Fibroblast of pulmonary artery (primary cell): ENCODE results near the gene GSX2.
"Not testable (repeated sequence)": the region's sequence is repeated elsewhere in the genome, so short reads cannot be mapped to it uniquely, and the experiment has no call there.

Experiments
- DNase-seq: peaks from one replicate; pipeline ENCODE4 v3.0.0-alpha.2; 2010; ENCODE audit warnings: low read depth
- H3K4me3 ChIP-seq: replicated peaks from 2 replicates; pipeline ENCODE4 v1.5.1; 2011; ENCODE audit warnings: low read depth, mild to moderate bottlenecking, control low read depth, low read length, moderate library complexity
- TF ChIP-seq, protein P1 (sequence below): IDR thresholded peaks from 2 replicates; pipeline ENCODE4 v1.5.1; 2011; ENCODE audit warnings: mild to moderate bottlenecking, control low read depth, low read length, inconsistent platforms; ENCODE audit errors: missing control alignments

GSX2 gene

DNA sequence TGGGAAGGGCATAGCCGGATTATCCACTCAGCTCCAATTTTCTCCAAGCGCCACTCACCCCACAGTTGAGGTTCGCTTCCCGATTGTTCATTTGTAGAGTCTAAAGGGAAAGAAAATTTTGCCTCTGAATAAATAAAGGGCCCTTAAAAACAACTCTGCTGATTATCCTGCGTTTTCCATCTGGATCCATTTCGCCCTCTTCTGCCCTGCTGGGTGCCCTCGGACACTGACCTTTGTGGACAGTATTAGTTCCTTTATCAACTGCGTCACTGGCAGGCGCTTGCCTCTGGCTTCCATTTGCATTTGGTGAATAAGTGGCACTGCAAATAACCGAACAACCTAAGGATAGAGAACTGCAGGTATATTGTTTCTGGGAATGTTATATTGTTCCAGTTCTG is 10.1 kb downstream of the GSX2 start:
- TF ChIP-seq, protein P1, sequence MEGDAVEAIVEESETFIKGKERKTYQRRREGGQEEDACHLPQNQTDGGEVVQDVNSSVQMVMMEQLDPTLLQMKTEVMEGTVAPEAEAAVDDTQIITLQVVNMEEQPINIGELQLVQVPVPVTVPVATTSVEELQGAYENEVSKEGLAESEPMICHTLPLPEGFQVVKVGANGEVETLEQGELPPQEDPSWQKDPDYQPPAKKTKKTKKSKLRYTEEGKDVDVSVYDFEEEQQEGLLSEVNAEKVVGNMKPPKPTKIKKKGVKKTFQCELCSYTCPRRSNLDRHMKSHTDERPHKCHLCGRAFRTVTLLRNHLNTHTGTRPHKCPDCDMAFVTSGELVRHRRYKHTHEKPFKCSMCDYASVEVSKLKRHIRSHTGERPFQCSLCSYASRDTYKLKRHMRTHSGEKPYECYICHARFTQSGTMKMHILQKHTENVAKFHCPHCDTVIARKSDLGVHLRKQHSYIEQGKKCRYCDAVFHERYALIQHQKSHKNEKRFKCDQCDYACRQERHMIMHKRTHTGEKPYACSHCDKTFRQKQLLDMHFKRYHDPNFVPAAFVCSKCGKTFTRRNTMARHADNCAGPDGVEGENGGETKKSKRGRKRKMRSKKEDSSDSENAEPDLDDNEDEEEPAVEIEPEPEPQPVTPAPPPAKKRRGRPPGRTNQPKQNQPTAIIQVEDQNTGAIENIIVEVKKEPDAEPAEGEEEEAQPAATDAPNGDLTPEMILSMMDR, result no peak
- DNase-seq, result no peak
- no peak overlapping the region for H3K4me3 ChIP-seq

- DNase-seq, H3K4me3 ChIP-seq: not testable (repeated sequence)
These were observed 13.2 kb downstream of the GSX2 start for GRCh38 chr4:54113206-54113605.

DNA sequence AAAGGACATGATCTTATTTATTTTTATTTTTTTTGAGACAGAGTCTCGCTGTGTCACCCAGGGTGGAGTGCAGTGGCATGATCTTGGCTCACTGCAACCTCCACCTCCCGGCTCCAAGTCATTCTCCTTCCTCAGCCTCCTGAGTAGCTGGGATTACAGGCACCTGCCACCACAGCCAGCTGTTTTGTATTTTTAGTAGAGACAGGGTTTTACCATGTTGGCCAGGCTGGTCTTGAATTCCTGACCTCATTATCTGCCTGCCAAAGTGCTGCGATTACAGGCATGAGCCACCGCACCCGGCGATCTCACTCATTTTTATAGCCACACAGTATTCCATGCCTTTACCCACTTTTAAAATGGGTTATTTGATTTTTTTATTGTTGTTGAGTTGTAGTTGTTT is 16.3 kb downstream of the GSX2 start:
- not testable (repeated sequence) for H3K4me3 ChIP-seq, DNase-seq

- TF ChIP-seq, protein P1, result no peak
- H3K4me3 ChIP-seq, result no peak overlapping the region
These were observed 19.1 kb downstream of the GSX2 start for GRCh38 chr4:54118850-54119589.

GRCh38 chr4:54120518-54120917 is 20.6 kb downstream of the GSX2 start:
- H3K4me3 ChIP-seq, result no peak overlapping the region
- DNase-seq, result no peak
- TF ChIP-seq, protein P1, result no peak

More at GRCh38 chr4:54118850-54119589, 19.1 kb downstream of the GSX2 start:
- peak; percentile 33 for DNase-seq

GRCh38 chr4:54127660-54128059 is 27.7 kb downstream of the GSX2 start:
- TF ChIP-seq, protein P1, result no peak
- H3K4me3 ChIP-seq, result no peak overlapping the region
- no peak for DNase-seq

GRCh38 chr4:54128694-54129093 is 28.7 kb downstream of the GSX2 start:
- H3K4me3 ChIP-seq, DNase-seq: not testable (repeated sequence)

- no peak for DNase-seq
- TF ChIP-seq, protein P1, result no peak
- H3K4me3 ChIP-seq, result no peak overlapping the region
These were observed 39.4 kb downstream of the GSX2 start for GRCh38 chr4:54139332-54139731.
